ENCODE data around the gene FUZ.
A peak's percentile ranks its signal among the peaks of the same experiment; 100 is the strongest.

The FUZ gene

GRCh38 chr19:49776371-49776764 lies 36.7 kb downstream of the FUZ start:
- no peak for DNase-seq

GRCh38 chr19:49775742-49776370 lies 37.2 kb downstream of the FUZ start:
- no peak for DNase-seq

DNA sequence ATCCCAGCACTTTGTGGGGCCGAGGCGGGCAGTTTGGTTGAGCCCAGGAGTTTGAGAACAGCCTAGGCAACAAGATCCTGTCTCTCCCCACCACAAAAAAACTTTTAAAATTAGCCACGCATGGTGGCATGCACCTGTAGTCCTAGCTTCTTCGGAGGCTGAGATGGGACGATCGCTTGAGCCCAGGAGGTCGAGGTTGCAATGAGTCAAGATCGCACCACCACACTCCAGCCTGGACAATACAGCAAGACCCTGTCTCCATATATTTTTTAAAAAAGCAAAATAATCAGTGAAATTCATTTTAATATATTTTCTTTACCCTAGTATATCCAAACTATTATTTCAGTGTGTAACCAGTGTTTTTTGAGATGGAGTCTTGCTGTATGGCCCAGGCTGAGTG lies 38.1 kb downstream of the FUZ start:
- no peak for DNase-seq

GRCh38 chr19:49773663-49774350 lies 39.3 kb downstream of the FUZ start:
- DNase-seq, result no peak

DNA sequence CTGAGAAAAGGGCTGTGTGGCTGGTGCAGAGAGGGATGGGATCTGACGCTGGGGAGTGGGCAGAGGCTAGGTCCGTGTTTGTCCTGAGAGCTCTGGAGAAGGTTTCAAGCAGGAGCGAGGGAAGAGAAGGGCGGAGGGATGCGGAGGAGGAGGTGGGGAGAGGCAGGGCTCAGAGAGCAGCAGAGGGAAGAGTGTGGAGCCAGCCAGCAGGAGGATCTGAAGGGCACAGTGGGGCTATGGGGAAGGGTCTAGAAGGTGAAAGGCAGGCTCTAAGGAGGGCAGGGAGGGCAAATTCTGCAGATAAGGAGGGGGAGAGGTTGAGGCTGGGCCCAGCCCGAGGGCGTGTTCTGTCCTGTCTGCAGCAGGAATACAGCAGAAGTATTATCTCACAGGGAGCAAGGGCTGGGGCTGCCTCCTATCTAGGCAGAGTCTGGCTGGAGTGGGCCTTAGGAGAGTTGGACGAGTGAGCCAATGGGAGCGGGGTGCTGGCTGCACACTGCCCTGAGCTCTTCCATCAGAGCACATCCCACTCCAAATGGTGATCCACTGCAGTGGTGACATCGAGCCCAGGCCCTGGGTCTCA lies 40.2 kb downstream of the FUZ start:
- no peak for DNase-seq

DNA sequence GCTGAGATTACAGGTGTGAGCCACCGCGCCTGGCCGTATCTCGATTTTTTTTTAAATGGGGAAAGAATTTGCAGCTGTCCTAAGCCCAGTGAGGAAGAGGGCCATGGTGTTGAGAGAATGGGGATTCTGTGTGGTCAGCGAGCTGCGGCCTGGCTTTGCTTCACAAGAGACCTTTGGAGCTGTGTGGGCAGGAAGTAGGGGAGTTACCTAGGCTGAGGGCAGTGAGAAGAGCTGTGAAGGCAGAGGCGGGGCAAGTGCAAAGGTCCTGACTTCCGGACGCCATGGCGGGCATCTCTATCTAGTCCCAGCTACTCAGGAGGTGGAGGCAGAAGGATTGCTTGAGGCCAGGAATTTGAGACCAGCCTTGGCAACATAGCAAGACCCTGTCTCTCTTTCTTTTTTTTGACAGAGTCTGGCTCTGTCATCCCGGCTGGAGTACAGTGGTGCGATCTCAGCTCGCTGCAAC lies 41.4 kb downstream of the FUZ start:
- no peak for DNase-seq

GRCh38 chr19:49770529-49770928 lies 42.6 kb downstream of the FUZ start:
- no peak for DNase-seq

DNA sequence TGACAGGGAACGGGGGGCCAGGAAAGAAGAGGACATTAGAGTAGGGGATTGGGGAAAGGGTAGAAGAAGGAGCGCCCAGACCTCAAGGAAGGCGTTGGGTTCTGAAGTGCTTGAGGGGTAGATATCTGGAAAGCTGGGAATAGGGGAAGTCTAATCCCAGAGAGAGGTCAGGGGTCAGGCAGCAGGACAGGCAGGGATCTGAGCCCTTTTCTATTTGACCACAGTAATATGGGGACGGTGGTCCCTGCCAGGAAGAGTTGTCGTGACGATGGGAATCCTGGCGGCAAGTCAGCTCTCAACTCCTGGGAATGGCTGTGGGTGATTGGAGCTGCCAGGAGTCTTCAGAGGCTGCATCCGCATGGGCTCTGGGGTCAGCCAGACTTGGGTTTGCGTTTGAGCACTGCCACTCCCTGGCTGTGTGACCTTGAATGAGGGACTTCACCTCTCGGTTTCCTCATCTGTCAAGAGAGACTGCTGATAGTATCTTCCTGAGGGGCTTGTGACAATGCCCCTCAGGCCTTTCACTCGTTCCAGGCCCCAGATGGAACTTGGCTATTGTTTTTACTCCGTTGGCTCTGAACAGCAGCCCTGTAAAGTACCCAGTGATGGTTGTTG lies 45.0 kb downstream of the FUZ start:
- no peak for DNase-seq

DNA sequence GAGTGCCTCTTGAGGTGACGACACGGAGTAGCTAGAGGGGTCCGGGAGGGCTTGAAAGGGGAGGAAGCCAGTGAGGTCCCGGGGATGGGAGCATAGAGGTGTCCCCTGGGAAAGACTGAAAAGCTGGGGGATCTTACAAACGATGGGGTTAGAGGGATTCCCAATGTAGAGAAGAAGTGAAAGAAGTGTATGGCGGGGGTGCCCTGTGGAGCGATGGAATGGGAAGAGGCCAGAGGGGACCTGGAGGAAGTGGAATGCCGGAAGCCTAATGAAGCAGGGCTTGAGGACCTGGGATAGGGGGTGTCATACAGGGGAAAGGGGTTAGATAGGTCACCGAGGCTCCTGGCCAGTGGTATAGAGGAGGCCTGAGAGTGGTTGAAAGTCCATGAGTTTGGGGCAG lies 45.7 kb downstream of the FUZ start:
- no peak for DNase-seq

DNA sequence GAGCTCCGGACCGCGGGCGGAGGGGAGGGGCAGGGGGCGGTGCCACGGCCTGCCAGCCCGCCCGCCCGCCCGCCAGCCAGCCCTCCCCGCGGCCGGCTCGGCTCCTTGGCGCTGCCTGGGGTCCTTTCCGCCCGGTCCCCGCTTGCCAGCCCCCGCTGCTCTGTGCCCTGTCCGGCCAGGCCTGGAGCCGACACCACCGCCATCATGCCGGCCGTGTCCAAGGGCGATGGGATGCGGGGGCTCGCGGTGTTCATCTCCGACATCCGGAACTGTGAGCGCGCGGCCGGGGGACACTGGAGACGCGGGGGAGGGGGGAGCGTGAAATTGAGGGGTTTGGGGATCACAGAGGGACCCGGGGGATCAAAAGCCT lies 46.2 kb downstream of the FUZ start, which contains the start of gene AP2A1:
AP2A1 (plus strand) TSS at position 72 of the 370 bp plus-strand sequence; CDS start at position 205, 133 bp downstream.
- no peak for DNase-seq

DNA sequence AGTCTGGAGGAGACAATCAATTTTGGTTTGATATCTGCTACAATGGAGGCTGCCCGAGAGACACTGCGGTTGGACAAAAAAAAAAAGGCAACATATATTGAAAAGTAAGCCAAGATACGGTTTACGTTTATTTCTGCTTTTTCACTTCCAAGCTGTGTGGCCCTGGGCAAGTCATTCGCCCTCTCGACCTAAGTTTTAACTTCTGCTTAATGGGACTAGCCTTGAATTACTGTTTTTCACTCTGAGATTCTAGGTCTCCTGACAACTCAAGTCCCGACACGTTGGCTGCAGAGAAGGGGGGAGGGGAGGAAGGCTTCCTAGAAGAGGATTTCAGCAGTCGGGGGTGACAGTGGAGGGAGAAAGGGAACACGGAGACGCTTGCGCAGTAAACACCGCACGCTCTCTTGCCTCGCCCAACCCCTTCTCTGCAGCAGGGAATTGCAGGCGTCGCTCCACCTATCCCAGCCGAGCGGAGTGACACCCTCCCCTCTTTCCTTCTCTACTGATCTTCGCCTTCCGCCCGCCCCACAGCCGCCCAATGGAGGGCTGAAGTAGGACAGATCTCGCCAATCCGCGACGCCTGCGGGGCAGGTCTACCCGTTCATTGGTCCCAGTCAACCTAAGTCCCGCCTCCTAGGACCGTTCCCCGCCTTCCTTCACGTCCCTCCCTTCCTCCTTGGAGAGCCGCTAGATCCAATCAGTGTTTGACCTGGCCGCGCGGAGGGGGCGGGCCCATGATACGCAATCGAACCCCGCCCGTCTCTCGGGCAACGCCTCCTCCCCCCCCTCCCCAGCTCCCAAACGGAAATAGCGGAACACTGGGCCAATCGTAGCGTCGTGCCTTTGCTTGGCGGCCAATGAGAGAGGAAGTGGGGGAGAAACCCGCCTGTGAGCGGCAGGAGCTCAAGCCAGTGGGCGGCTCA lies 46.8 kb downstream of the FUZ start:
- peak; percentile 98 for DNase-seq

DNA sequence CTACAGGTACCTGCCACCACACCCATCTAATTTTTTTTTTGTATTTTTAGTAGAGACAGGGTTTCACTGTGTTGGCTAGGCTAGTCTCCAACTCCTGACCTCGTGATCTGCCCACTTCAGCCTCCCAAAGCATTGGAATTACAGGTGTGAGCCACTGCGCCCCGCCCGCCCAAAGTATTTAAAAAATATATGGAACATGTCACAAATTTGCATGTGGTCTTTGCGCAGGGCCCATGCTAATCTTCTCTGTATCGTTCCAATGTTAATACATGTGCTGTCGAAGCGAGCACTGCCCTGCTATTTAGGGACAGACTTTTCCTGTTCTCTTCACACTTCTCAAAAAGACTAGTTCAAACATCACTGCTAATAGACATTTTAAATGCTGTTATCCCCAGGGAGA lies 48.8 kb downstream of the FUZ start:
- DNase-seq, result no peak

- DNase-seq, result no peak
These were observed 49.9 kb downstream of the FUZ start, which contains the start of gene TSKS for GRCh38 chr19:49763230-49763629. Gene TSKS, minus strand, starts transcription at chr19:49763306. Its CDS starts 59 bp downstream, at chr19:49763247.

- no peak for DNase-seq
These were observed 51.3 kb downstream of the FUZ start for GRCh38 chr19:49761625-49762311.

DNA sequence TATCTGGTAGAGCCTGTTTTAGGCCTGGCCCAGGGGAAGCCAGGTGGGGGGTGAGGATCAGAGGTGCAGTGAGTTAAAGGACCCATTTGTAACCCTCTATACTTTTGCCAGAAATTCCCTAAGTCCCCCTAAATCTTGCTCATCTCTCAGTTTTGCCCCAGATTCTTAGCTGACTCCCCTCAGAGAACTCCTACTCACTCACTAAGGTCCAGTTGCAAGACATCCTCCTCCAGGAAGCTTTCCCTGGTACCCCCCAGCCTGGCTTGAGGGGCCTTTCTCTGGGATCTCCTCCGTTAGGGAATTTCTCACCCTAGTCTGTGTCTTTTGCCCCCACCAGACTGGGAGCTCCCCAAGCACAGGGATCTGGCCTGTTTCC lies 51.9 kb downstream of the FUZ start:
- DNase-seq, result no peak

GRCh38 chr19:49758292-49758691 lies 54.8 kb downstream of the FUZ start:
- DNase-seq, result no peak

Data from activated CD8-positive, alpha-beta memory T cell treated with anti-CD3 and anti-CD28 coated beads, Interleukin-2, amount 50 U/mL, for 4 hours (primary cell).